Hepatocyte (in vitro differentiated cells): ENCODE data around the gene OR1D2.
"Not testable (repeated sequence)": the region's sequence is repeated elsewhere in the genome, so short reads cannot be mapped to it uniquely, and the experiment has no call there.

ENCODE experiments used
- EZH2phosphoT487 ChIP-seq: fragments of 200-600 bp; sonication (generic); IDR thresholded peaks from one replicate; pipeline ENCODE4 v1.6.1; 2018; ENCODE audit warnings: antibody characterized with exemption, mild to moderate bottlenecking, low read depth, moderate library complexity; ENCODE audit not compliant: unreplicated experiment, severe bottlenecking
- TF ChIP-seq, protein P1 (sequence below): fragments of 200-600 bp; sonication (generic); IDR thresholded peaks from 2 replicates; pipeline ENCODE4 v1.5.1; 2016; ENCODE audit warnings: antibody characterized with exemption, mild to moderate bottlenecking; ENCODE audit not compliant: poor library complexity

- TF ChIP-seq, protein P1, sequence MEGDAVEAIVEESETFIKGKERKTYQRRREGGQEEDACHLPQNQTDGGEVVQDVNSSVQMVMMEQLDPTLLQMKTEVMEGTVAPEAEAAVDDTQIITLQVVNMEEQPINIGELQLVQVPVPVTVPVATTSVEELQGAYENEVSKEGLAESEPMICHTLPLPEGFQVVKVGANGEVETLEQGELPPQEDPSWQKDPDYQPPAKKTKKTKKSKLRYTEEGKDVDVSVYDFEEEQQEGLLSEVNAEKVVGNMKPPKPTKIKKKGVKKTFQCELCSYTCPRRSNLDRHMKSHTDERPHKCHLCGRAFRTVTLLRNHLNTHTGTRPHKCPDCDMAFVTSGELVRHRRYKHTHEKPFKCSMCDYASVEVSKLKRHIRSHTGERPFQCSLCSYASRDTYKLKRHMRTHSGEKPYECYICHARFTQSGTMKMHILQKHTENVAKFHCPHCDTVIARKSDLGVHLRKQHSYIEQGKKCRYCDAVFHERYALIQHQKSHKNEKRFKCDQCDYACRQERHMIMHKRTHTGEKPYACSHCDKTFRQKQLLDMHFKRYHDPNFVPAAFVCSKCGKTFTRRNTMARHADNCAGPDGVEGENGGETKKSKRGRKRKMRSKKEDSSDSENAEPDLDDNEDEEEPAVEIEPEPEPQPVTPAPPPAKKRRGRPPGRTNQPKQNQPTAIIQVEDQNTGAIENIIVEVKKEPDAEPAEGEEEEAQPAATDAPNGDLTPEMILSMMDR: not testable (repeated sequence)
- TF ChIP-seq EZH2phosphoT487: not testable (repeated sequence)
Measured at GRCh38 chr17:3065192-3065591, 39.0 kb downstream of the OR1D2 start.
